ENCODE results near the gene MARF1.

GRCh38 chr16:15618392-15618791 is 24.6 kb downstream of the MARF1 start:
- TF ChIP-seq CTCF (IDR thresholded peaks at IDR 0.05): no peak
- no peak for TF ChIP-seq POLR2A (IDR thresholded peaks at IDR 0.05)

Data from esophagus squamous epithelium (tissue), 4 donors.